ENCODE results near the gene CHN2.
"Not testable (repeated sequence)": the region's sequence is repeated elsewhere in the genome, so short reads cannot be mapped to it uniquely, and the experiment has no call there.

The CHN2 gene

DNA sequence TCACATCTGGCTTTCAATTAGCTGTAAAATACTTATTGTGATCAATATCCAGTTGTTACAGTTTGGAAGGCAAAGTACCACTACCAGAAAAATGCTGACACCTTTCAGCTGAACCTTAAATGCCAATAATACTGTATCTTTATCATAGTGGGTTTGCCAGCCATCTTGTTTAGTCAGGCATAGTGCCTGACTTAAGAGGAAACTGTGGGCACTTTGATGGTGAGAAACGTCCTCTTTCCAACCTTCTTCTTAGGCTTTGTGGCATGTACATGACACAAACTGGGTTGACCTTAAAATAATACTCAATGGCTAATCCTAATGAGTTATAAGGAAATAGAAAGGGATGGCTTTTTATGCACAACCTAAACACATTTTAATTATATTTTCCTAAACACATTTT lies 316.8 kb downstream of the CHN2 start:
- FAIRE-seq = no peak

DNA sequence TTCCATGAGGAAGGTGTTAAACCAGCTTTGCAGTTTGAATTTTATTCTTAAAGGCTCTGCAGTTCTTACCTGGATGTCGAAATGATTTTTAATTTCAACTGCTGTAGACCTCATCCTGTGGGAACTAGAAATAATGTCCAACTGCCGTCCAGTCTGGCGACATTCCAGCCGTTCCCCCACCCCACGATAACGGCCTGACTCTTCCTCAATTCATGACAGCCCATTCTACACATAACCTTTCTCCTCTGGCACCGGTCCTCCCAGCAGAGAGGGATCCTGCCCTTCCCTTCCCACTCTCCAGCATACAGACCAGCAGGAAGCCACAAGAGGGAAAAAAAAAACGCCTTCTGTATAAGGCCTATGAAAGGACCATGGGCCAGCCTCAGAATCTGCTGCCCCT lies 317.3 kb downstream of the CHN2 start:
- no peak for FAIRE-seq

DNA sequence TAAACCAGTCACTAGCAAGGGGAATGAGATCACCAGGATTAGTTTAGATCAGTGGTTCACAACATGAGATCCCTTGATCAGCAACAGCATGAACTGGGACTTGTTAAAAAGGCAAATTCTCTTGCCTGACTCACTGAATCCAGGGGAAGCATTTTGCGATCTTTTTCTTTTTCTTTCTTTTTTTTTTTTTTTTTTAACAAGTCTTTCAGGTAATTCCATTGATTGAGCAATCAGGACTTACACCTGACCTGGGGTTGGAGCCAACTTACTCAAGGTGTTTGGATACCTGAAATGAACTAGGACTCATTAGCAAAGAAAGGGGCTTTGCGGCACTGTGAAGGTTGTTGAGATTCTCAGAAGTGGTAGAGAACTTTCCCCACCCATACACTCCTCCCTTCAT lies 321.9 kb downstream of the CHN2 start:
- no peak for FAIRE-seq

DNA sequence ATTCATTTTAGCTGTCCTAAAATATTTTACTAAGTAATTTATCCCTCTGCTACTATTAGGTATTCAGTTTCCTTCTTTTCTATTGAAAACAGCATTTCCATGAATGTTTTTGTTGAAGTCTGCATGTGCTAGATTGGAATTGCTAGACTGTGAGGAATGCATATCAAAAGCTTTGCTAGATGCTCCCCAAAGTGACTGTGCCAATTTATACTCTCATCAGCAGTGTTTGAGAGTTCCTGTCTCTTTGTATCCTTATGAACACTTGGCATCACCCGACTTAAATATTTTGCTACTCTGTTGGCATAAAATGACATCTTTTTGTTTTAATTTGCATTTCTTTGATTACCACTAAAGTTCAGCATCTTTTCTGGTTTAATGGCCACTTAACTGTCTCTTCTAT lies 324.0 kb downstream of the CHN2 start:
- FAIRE-seq = no peak

DNA sequence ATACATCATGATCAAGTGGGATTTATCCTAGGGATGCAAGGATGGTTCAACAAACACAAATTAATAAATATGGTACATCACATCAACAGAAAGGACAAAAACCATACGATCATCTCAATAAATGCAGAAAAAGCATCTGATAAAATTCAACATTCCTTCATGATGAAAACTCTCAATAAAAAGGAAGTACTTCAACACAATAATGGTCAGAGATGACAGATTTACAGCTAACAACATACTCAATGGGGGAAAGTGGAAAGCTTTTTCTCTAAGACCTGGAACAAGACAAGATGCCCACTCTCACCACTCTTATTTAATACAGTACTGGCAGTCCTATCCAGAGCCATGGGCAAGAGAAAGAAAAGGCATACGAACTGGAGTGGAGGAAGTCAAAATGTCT lies 329.2 kb downstream of the CHN2 start:
- no peak for FAIRE-seq

DNA sequence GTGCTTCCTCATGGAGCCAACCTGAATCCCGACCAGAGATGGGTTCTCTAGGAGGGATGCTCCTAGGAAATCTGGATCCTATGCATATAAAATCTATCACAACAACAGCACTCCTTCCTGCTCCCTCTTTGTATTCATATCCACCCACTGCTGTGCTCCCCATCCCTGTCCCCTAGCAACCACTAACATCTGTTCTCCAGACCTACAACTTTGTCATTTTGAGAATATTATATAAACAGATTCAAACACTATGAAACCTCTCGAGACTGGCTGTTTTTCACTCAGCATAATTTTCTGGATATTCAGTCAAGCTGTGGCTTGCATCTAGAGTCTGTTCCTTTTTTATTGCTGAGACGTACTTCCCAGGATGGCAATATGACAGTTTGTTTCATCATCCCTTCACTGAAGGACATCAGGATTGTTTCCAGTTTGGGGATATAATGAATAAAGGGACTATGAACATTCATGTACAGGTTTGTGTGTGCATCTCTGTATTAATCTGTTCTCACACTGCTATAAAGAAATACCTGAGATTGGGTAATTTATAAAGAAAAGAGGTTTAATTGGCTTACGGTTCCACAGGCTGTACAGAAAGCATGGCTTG lies 333.0 kb downstream of the CHN2 start:
- FAIRE-seq = no peak

DNA sequence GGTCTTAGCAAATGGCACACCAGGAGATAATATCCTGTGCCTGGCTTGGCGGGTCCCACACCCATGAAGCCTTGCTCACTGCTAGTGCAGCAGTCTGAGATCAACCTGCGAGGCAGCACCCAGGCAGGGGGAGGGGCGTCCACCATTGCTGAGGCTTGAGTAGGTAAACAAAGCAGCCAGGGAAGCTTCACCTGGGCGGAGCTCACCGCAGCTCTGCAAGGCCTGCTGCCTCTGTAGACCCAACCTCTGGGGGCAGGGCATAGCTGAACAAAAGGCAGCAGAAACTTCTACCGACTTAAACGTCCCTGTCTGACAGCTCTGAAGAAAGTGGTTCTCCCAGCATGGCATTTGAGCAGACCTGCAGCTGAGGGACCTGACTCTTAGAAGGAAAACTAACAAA lies 334.0 kb downstream of the CHN2 start:
- not testable (repeated sequence) for FAIRE-seq
